GM19438 (cell line): ENCODE data around the gene ZNF598.

Experiments used
- ATAC-seq: cut with Tn5 transposase; IDR thresholded peaks from one replicate; pipeline ENCODE4 v1.9.1; 2021; ENCODE audit warnings: low read depth; ENCODE audit not compliant: unreplicated experiment

Gene ZNF598

GRCh38 chr16:2008009-2008526, 1.6 kb downstream of the ZNF598 start:
- no peak for ATAC-seq

GRCh38 chr16:2007081-2007836, 2.4 kb downstream of the ZNF598 start:
- ATAC-seq: no peak

GRCh38 chr16:2006317-2006716, 3.3 kb downstream of the ZNF598 start:
- no peak for ATAC-seq

- no peak for ATAC-seq
Measured at GRCh38 chr16:2005646-2006045, 4.0 kb downstream of the ZNF598 start.

GRCh38 chr16:2004795-2005517, 4.7 kb downstream of the ZNF598 start:
- ATAC-seq: no peak

- ATAC-seq: no peak
Measured at GRCh38 chr16:2003827-2004641, 5.6 kb downstream of the ZNF598 start.

GRCh38 chr16:2003231-2003826, 6.3 kb downstream of the ZNF598 start:
- ATAC-seq: no peak

- ATAC-seq: no peak
Measured at GRCh38 chr16:2002406-2003230, 7.0 kb downstream of the ZNF598 start.

GRCh38 chr16:2001456-2002355, 7.9 kb downstream of the ZNF598 start:
- ATAC-seq: no peak

- ATAC-seq: no peak
Measured at GRCh38 chr16:2001035-2001434, 8.6 kb downstream of the ZNF598 start.

GRCh38 chr16:1999866-2000514, 9.6 kb downstream of the ZNF598 start:
- no peak for ATAC-seq

GRCh38 chr16:1998852-1999801, 10.5 kb downstream of the ZNF598 start:
- no peak for ATAC-seq

GRCh38 chr16:1998360-1998835, 11.2 kb downstream of the ZNF598 start:
- ATAC-seq: no peak

- ATAC-seq: no peak
Measured at GRCh38 chr16:1997494-1998359, 11.9 kb downstream of the ZNF598 start.

- ATAC-seq: no peak
Measured at GRCh38 chr16:1993731-1994131, 15.9 kb downstream of the ZNF598 start.

GRCh38 chr16:1992704-1993317, 16.8 kb downstream of the ZNF598 start:
- no peak for ATAC-seq
